Gastroesophageal sphincter (tissue), 4 donors: ENCODE results near the gene TACR2. TPM values are rescaled to one million over a fixed set of nuclear protein-coding genes. Genes with fewer than 3 reads are reported as not detected.
A peak's percentile ranks its signal among the peaks of the same experiment; 100 is the strongest.

ENCODE experiments used
- ATAC-seq: fragments of 150-250 bp; one replicate; pipeline ENCODE4 v1.9.1; 2016; ENCODE audit warnings: mild to moderate bottlenecking, moderate library complexity
- H3K27ac ChIP-seq, 4 donors: fragments of 200-600 bp; sonication (generic) in 3 of 4; 1 replicate in 3 of 4; 2 replicates in 1 of 4; pipeline ENCODE4 v1.5.1; 2016 to 2019
- H3K27me3 ChIP-seq: fragments of 200-600 bp; sonication (generic); one replicate; pipeline ENCODE4 v1.5.1; 2019
- H3K36me3 ChIP-seq, 2 donors: fragments of 200-600 bp; sonication (generic); one replicate each; pipeline ENCODE4 v1.5.1; 2019; ENCODE audit warnings: control low read depth in 1 of 2
- H3K4me1 ChIP-seq, 3 donors: fragments of 200-600 bp; sonication (generic); 1 replicate in 2 of 3; 2 replicates in 1 of 3; pipeline ENCODE4 v1.5.1; 2016 to 2019; ENCODE audit warnings: control low read depth in 2 of 3
- H3K4me3 ChIP-seq, 2 donors: fragments of 200-600 bp; sonication (generic); one replicate each; pipeline ENCODE4 v1.5.1; 2019; ENCODE audit warnings: mild to moderate bottlenecking in 1 of 2, moderate library complexity in 1 of 2
- H3K9me3 ChIP-seq, 3 donors: fragments of 200-600 bp; sonication (generic); one replicate each; pipeline ENCODE4 v1.5.1; 2017 to 2019; ENCODE audit warnings: control low read depth in 2 of 3
- CTCF ChIP-seq, 4 experiments: fragments of 200-600 bp in 2 of 4; fragments of 450-650 bp in 2 of 4; sonication (generic) in 1 of 4; IDR thresholded peaks; one replicate each; pipeline ENCODE4 v1.5.1; 2017 to 2019; ENCODE audit warnings: antibody characterized with exemption in 4 of 4, mild to moderate bottlenecking in 2 of 4, moderate library complexity in 2 of 4
- EP300 ChIP-seq: sonication (generic); formaldehyde crosslinking; IDR thresholded peaks from one replicate; pipeline ENCODE4 v1.6.1; 2017; ENCODE audit warnings: antibody characterized with exemption, mild to moderate bottlenecking
- POLR2A ChIP-seq, 2 donors: fragments of 450-650 bp; IDR thresholded peaks; one replicate each; pipeline ENCODE4 v1.6.1; 2017; ENCODE audit warnings: antibody characterized with exemption in 2 of 2, mild to moderate bottlenecking in 2 of 2, moderate library complexity in 1 of 2
- POLR2AphosphoS5 ChIP-seq: sonication (generic); formaldehyde crosslinking; IDR thresholded peaks from one replicate; pipeline ENCODE4 v1.6.1; 2017; ENCODE audit warnings: antibody characterized with exemption
- WGBS, 2 donors: methylation state at CpG; one replicate each; pipeline ENCODE4 v1.1.5; 2018; ENCODE audit warnings: low coverage in 1 of 2; 5-methylcytosine and 5-hydroxymethylcytosine counted together
- total RNA-seq, 4 donors: library from RNA; depleted of rRNA; stranded (reverse); fragments of >200 nt; gene quantifications; one replicate each; pipeline ENCODE4 v1.1.0, GENCODE V29; 2016

The TACR2 gene
- total RNA-seq, 4 donors from 2014 or later, result 37.1 to 176 (median 122) TPM

GRCh38 chr10:69455006-69455763, 38.5 kb upstream of the TACR2 start:
- TF ChIP-seq CTCF (IDR thresholded peaks at IDR 0.05) (no peak), POLR2A (IDR thresholded peaks at IDR 0.05) (no peak), EP300 (no peak), POLR2AphosphoS5 (no peak)
- H3K27ac ChIP-seq, result peak overlapping the region in 2 of 4 donors; percentile 89 to 90
- peaks cover 0 to 93% (median 15%) of the 10 kb centered on the region in 3 donors for H3K4me1 ChIP-seq
- H3K27me3 ChIP-seq, result no peaks in the 10 kb centered on the region
- H3K4me3 ChIP-seq, result no peak overlapping the region
- peaks cover 0 to 11% of the 10 kb centered on the region in 2 donors for H3K36me3 ChIP-seq
- WGBS, 2 donors, result 53 to 64% methylated on average over 8 to 9 of the region's 10 CpGs
- ATAC-seq, result no peak
- no peaks in the 10 kb centered on the region for H3K9me3 ChIP-seq

GRCh38 chr10:69453795-69454194, 37.1 kb upstream of the TACR2 start:
- no peak for ATAC-seq
- Histone ChIP-seq H3K4me3 (no peak overlapping the region), H3K9me3 (no peaks in the 10 kb centered on the region), H3K36me3 (peaks cover 0 to 11% of the 10 kb centered on the region in 2 donors), H3K4me1 (peaks cover 0 to 93% (median 10%) of the 10 kb centered on the region in 3 donors), H3K27ac (peak overlapping the region; percentile 8 to 90 (median 84)), H3K27me3 (no peaks in the 10 kb centered on the region)
- no peak for TF ChIP-seq EP300
- TF ChIP-seq POLR2A (IDR thresholded peaks at IDR 0.05), result no peak
- peak; percentile 41 for TF ChIP-seq POLR2AphosphoS5
- TF ChIP-seq CTCF (IDR thresholded peaks at IDR 0.05), result no peak

GRCh38 chr10:69452676-69453415, 36.1 kb upstream of the TACR2 start:
- ATAC-seq, result no peak
- 67 to 74% methylated on average over 3 to 4 of the region's 6 CpGs for WGBS, 2 donors
- Histone ChIP-seq H3K4me1 (peaks cover 0 to 92% (median 3%) of the 10 kb centered on the region in 3 donors), H3K27me3 (no peaks in the 10 kb centered on the region), H3K36me3 (peaks cover 0 to 11% of the 10 kb centered on the region in 2 donors), H3K4me3 (peak overlapping the region in 1 of 2 donors; percentile 81), H3K27ac (peak overlapping the region; percentile 8 to 90 (median 84)), H3K9me3 (no peaks in the 10 kb centered on the region)
- no peak for TF ChIP-seq CTCF (IDR thresholded peaks at IDR 0.05)
- no peak for TF ChIP-seq POLR2AphosphoS5
- TF ChIP-seq POLR2A (IDR thresholded peaks at IDR 0.05), result no peak
- TF ChIP-seq EP300, result no peak

- Histone ChIP-seq H3K36me3 (peaks cover 0 to 6% of the 10 kb centered on the region in 2 donors), H3K4me3 (peak overlapping the region; percentile 63 to 81), H3K27ac (peak overlapping the region; percentile 73 to 90 (median 88)), H3K9me3 (no peaks in the 10 kb centered on the region), H3K27me3 (no peaks in the 10 kb centered on the region), H3K4me1 (peaks cover 0 to 89% (median 4%) of the 10 kb centered on the region in 3 donors)
- peak; percentile 23 for ATAC-seq
- TF ChIP-seq POLR2A (IDR thresholded peaks at IDR 0.05) (no peak), CTCF (IDR thresholded peaks at IDR 0.05) (no peak), POLR2AphosphoS5 (no peak), EP300 (no peak)
- WGBS, 2 donors, result 0% methylated on average over 3 of the region's 38 CpGs; no CpG with 5 or more reads in 1 of the 2 donors
These were observed 35.1 kb upstream of the TACR2 start for GRCh38 chr10:69451784-69452251.
